Measurements from ENCODE around the gene NCAPH2. TPM values are rescaled to one million over a fixed set of nuclear protein-coding genes. Genes with fewer than 3 reads are reported as not detected.

NCAPH2 gene
- total RNA-seq, 1 donor from 2014 or later, result 44.2 TPM

DNA sequence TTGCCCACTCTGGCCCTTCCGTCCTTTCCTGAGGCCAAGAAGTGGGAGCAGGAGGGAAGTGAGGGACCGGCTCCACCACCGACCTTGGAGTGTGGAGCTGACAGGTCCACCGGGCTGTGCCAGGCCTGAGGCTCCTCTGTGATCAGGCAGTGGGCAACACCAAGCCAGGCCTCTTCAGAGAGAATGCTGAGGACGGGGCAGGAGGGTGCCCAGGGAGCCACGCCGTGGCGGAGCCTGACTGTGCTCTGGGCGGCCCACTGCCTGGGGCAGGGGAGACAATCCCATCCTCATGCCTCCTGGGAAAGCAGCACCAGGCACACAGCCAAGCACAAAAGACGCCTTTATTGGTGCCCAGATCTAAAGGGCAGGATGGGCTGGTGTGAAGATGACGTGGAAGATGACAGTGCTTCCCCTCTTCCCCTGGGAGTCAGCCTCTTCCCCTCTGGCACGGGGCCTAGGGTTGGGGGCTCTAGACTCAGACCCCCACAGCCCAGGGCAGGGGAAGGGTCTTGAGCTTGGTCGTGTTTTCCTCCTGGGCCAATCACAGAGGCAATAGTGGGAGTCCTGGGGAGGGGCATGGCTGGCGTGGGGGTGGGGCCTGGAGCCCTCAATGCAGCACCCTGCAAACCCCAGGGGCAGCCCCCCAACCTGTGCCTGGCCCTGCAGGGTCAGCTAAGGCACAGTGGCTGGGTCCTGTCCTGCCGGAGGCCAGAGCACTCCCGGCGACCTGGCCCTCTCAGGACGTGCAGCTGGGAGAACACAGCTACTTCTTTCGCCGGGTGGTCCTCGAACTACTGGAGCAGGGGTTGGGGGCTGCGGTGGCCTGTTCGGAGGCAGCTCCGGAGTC, 5.2 kb upstream of the NCAPH2 start:
- H3K4me3 ChIP-seq (ENCODE audit: low read depth, low read length), result no peak overlapping the region
- no peak for TF ChIP-seq CTCF (IDR thresholded peaks at IDR 0.05; ENCODE audit: insufficient read depth, low read length, severe bottlenecking)
- no peak for FAIRE-seq

GRCh38 chr22:50503475-50504145, 4.4 kb upstream of the NCAPH2 start:
- FAIRE-seq (no peak), DNase-seq (ENCODE audit: low read depth) (no peak)
- peak; percentile 16 for TF ChIP-seq CTCF (IDR thresholded peaks at IDR 0.05; ENCODE audit: insufficient read depth, low read length, severe bottlenecking)
- Histone ChIP-seq H3K36me3 (ENCODE audit: control insufficient read depth, insufficient read depth, low read length) (peaks cover 15% of the 10 kb centered on the region), H3K27me3 (ENCODE audit: control insufficient read depth, insufficient read depth, low read length) (no peaks in the 10 kb centered on the region), H3K4me3 (ENCODE audit: low read depth, low read length) (no peak overlapping the region)

More for the DNA sequence above, 5.2 kb upstream of the NCAPH2 start:
- DNase-seq (ENCODE audit: low read depth), result no peak
- no peaks in the 10 kb centered on the region for H3K27me3 ChIP-seq (ENCODE audit: control insufficient read depth, insufficient read depth, low read length)
- peaks cover 15% of the 10 kb centered on the region for H3K36me3 ChIP-seq (ENCODE audit: control insufficient read depth, insufficient read depth, low read length)

GRCh38 chr22:50504369-50505211, 3.4 kb upstream of the NCAPH2 start:
- no peak overlapping the region for H3K4me3 ChIP-seq (ENCODE audit: low read depth, low read length)

DNA sequence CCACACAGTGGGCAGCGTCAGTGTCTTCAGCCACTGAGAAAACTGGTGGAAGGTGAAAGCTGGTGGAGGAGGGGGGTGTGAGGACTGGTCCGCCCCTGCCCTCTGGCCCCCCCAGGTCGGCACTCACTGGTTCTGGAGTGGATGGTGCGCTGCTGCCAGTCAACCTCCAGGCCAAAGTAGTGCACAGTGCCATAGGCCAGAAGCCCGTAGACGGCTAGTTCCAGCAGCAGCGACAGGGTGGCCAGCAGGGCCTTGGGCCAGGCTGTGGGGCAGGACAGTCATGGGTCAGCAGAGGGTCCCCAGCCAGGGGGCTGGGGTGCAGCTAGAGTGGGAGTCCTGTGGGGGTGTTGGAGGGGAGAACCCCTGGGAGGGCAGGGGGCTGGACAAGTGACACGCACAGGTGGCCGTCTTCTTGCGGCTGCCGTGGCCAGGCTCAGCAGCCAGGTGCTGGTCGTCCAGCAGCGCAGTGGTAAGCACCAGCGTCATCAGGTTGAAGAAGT, 2.7 kb upstream of the NCAPH2 start:
- no peaks in the 10 kb centered on the region for H3K27me3 ChIP-seq (ENCODE audit: control insufficient read depth, insufficient read depth, low read length)
- TF ChIP-seq CTCF (IDR thresholded peaks at IDR 0.05; ENCODE audit: insufficient read depth, low read length, severe bottlenecking), result no peak
- FAIRE-seq (no peak), DNase-seq (ENCODE audit: low read depth) (no peak)
- no peak overlapping the region for H3K4me3 ChIP-seq (ENCODE audit: low read depth, low read length)
- peaks cover 15% of the 10 kb centered on the region for H3K36me3 ChIP-seq (ENCODE audit: control insufficient read depth, insufficient read depth, low read length)

More at GRCh38 chr22:50504369-50505211, 3.4 kb upstream of the NCAPH2 start:
- TF ChIP-seq CTCF (IDR thresholded peaks at IDR 0.05; ENCODE audit: insufficient read depth, low read length, severe bottlenecking), result no peak
- Histone ChIP-seq H3K36me3 (ENCODE audit: control insufficient read depth, insufficient read depth, low read length) (peaks cover 15% of the 10 kb centered on the region), H3K27me3 (ENCODE audit: control insufficient read depth, insufficient read depth, low read length) (no peaks in the 10 kb centered on the region)
- peak; percentile 68 for DNase-seq (ENCODE audit: low read depth)
- no peak for FAIRE-seq

GRCh38 chr22:50505776-50506610, 2.0 kb upstream of the NCAPH2 start:
- H3K36me3 ChIP-seq (ENCODE audit: control insufficient read depth, insufficient read depth, low read length), result peaks cover 15% of the 10 kb centered on the region
- FAIRE-seq (no peak), DNase-seq (ENCODE audit: low read depth) (no peak)
- no peak overlapping the region for H3K4me3 ChIP-seq (ENCODE audit: low read depth, low read length)
- H3K27me3 ChIP-seq (ENCODE audit: control insufficient read depth, insufficient read depth, low read length), result no peaks in the 10 kb centered on the region
- TF ChIP-seq CTCF (IDR thresholded peaks at IDR 0.05; ENCODE audit: insufficient read depth, low read length, severe bottlenecking), result no peak
